Esophagus squamous epithelium (tissue), 4 donors: ENCODE results near the gene TRAPPC2L.

Experiments
- POLR2A ChIP-seq, 4 donors: fragments of 450-650 bp; IDR thresholded peaks; one replicate each; pipeline ENCODE4 v1.6.1; 2017; ENCODE audit warnings: antibody characterized with exemption in 4 of 4, mild to moderate bottlenecking in 4 of 4, moderate library complexity in 3 of 4
- TF ChIP-seq, protein P1 (sequence below), 6 experiments: fragments of 450-650 bp in 4 of 6; fragments of 200-600 bp in 2 of 6; sonication (generic) in 2 of 6; IDR thresholded peaks; one replicate each; pipeline ENCODE4 v1.5.1; 2016 to 2019; ENCODE audit warnings: antibody characterized with exemption in 6 of 6, mild to moderate bottlenecking in 4 of 6, moderate library complexity in 4 of 6

DNA sequence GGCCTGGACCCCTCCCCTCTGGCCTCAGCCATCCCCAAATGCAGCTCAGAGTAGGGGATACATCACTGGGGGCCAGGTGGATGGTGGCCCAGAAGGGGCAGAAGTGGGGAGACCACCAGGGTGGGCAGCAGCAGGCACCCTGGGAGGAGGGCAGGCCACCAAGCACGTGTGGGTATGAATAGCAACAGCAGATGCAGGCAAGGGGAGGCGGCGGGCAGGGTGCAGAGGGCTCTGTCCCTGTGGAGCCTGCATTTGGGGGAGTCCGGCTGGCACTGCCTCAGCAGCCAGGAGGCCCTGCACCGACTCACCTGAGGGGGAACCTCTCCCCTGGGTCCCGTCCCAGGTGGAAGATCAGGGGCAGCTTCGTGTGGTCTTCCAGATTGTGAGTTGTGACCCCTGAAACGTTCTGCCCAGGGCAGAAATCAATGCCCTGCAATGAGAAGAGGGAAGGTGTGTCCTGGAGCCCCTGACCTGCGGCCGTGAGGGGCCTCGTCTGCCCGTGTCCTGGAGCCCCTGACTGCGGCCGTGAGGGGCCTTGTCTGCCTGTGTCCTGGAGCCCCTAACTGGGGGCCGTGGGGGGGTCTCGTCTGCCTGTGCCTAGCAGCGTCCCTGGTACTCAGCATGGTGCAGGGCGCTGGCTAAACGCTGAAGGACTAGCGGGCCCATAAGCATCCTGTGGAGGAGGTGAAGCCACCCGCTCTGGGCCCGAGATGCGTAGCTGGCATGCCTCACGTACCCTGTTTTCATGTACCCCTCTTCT lies 34.5 kb upstream of the TRAPPC2L start:
- TF ChIP-seq, protein P1, sequence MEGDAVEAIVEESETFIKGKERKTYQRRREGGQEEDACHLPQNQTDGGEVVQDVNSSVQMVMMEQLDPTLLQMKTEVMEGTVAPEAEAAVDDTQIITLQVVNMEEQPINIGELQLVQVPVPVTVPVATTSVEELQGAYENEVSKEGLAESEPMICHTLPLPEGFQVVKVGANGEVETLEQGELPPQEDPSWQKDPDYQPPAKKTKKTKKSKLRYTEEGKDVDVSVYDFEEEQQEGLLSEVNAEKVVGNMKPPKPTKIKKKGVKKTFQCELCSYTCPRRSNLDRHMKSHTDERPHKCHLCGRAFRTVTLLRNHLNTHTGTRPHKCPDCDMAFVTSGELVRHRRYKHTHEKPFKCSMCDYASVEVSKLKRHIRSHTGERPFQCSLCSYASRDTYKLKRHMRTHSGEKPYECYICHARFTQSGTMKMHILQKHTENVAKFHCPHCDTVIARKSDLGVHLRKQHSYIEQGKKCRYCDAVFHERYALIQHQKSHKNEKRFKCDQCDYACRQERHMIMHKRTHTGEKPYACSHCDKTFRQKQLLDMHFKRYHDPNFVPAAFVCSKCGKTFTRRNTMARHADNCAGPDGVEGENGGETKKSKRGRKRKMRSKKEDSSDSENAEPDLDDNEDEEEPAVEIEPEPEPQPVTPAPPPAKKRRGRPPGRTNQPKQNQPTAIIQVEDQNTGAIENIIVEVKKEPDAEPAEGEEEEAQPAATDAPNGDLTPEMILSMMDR (IDR thresholded peaks at IDR 0.05): no peak
- no peak for TF ChIP-seq POLR2A (IDR thresholded peaks at IDR 0.05)
